GM12878 (cell line): ENCODE data around the gene ASMTL. TPM values are rescaled to one million over a fixed set of nuclear protein-coding genes. Genes with fewer than 3 reads are reported as not detected.
A peak's percentile ranks its signal among the peaks of the same experiment; 100 is the strongest.

Experiments
- ATAC-seq: fragments of 200-7000 bp; cut with Tn5 transposase; 3 replicates; pipeline ENCODE4 v1.9.1; 2020; ENCODE audit warnings: mild to moderate bottlenecking, moderate library complexity
- BruUV-seq: library from RNA; stranded (reverse); fragments of 400-500 nt; replicated peaks from 2 replicates; lab custom pipeline; 2021; lab: Mats Ljungman, UMichigan
- CTCF ChIA-PET: fragments of 300-600 bp; sonication (Branson Sonifier 250); formaldehyde crosslinking; extraction: SDS; loops from one replicate; lab custom pipeline; 2021; ENCODE audit warnings: inconsistent platforms; lab: Yijun Ruan, JAX
- POLR2A ChIA-PET: fragments of 350-600 bp; formaldehyde crosslinking; extraction: SDS; loops from one replicate; lab custom pipeline; 2021; ENCODE audit warnings: inconsistent platforms; lab: Charles Lee
- RAD21 ChIA-PET: fragments of 300-600 bp; sonication (Branson Sonifier 250); formaldehyde crosslinking; loops from one replicate; lab custom pipeline; 2023; ENCODE audit warnings: antibody characterized with exemption; ENCODE audit not compliant: unreplicated experiment; lab: Charles Lee
- SMC1A ChIA-PET: fragments of 300-600 bp; sonication (Branson Sonifier 250); formaldehyde crosslinking; loops from one replicate; lab custom pipeline; 2023; ENCODE audit not compliant: unreplicated experiment, uncharacterized antibody; lab: Charles Lee
- DNase-seq: peaks from one replicate; pipeline ENCODE4 v3.0.0-alpha.2; 2011; ENCODE audit warnings: low read depth, low spot score
- FAIRE-seq: peaks from 3 replicates; lab custom pipeline; 2011; peaks lifted over from hg19 to GRCh38; lab: Jason Lieb, UNC
- H2AFZ ChIP-seq: 2 replicates; pipeline ENCODE4 v1.6.0; 2011; ENCODE audit warnings: low read depth, low read length, control low read depth; ENCODE audit not compliant: control insufficient read depth
- H3K27ac ChIP-seq: 2 replicates; pipeline ENCODE4 v1.5.1; 2011; ENCODE audit warnings: control low read depth; ENCODE audit not compliant: control insufficient read depth, insufficient read depth
- H3K27me3 ChIP-seq, 2 experiments: replicated peaks in 1 of 2; 2 replicates each; pipeline versions ENCODE4 v1.6.0 to v1.6.1; 2011; ENCODE audit warnings: low read length in 1 of 2; ENCODE audit not compliant: control insufficient read depth in 2 of 2, insufficient read depth in 2 of 2
- H3K36me3 ChIP-seq, 2 experiments: 2 replicates each; pipeline ENCODE4 v1.5.1; 2011; ENCODE audit warnings: low read length in 1 of 2; ENCODE audit not compliant: control insufficient read depth in 2 of 2, insufficient read depth in 2 of 2
- H3K4me1 ChIP-seq: 2 replicates; pipeline ENCODE4 v1.6.1; 2011; ENCODE audit warnings: mild to moderate bottlenecking, low read length, moderate library complexity, mixed read lengths; ENCODE audit not compliant: control insufficient read depth, insufficient read depth
- H3K4me2 ChIP-seq: 2 replicates; pipeline ENCODE4 v1.6.0; 2011; ENCODE audit warnings: control low read depth; ENCODE audit not compliant: control insufficient read depth, insufficient read depth
- H3K4me3 ChIP-seq: fragments of 200-600 bp; sonication (generic); 2 replicates; pipeline ENCODE4 v1.5.1; 2016
- H3K79me2 ChIP-seq: 2 replicates; pipeline ENCODE4 v1.6.0; 2011; ENCODE audit warnings: low read length; ENCODE audit not compliant: control insufficient read depth, insufficient read depth
- H3K9ac ChIP-seq: 2 replicates; pipeline ENCODE4 v1.8.0; 2011; ENCODE audit warnings: low read length, control low read depth, mixed read lengths; ENCODE audit not compliant: control insufficient read depth, insufficient read depth
- H3K9me3 ChIP-seq: replicated peaks from 3 replicates; pipeline ENCODE4 v1.5.1; 2011; ENCODE audit warnings: mild to moderate bottlenecking, low read length; ENCODE audit not compliant: control insufficient read depth, insufficient read depth
- H4K20me1 ChIP-seq: 2 replicates; pipeline ENCODE4 v1.6.0; 2011; ENCODE audit not compliant: control insufficient read depth, insufficient read depth
- CHD2 ChIP-seq: IDR thresholded peaks from 2 replicates; pipeline ENCODE4 v1.6.1; 2011; ENCODE audit warnings: low read depth, low read length, improper control_type of control experiment, borderline replicate concordance
- CREB1 ChIP-seq: IDR thresholded peaks from 2 replicates; pipeline ENCODE4 v1.6.1; 2012; ENCODE audit warnings: low read depth, mild to moderate bottlenecking, inconsistent platforms
- KAT2A ChIP-seq: conservative IDR thresholded peaks from 2 replicates; pipeline ENCODE4 v1.6.1; 2011; ENCODE audit warnings: low read depth, low read length; ENCODE audit not compliant: control insufficient read depth
- KDM1A ChIP-seq: fragments of 200-600 bp; sonication (generic); IDR thresholded peaks from 2 replicates; pipeline ENCODE4 v1.6.1; 2016; ENCODE audit warnings: borderline replicate concordance
- POLR2A ChIP-seq: IDR thresholded peaks from 2 replicates; pipeline ENCODE4 v1.6.1; 2011; ENCODE audit warnings: low read depth, mild to moderate bottlenecking, low read length
- POLR2AphosphoS5 ChIP-seq: IDR thresholded peaks from 2 replicates; pipeline ENCODE4 v1.6.1; 2011; ENCODE audit warnings: mild to moderate bottlenecking, low read length, inconsistent platforms
- SREBF2 ChIP-seq: IDR thresholded peaks from 2 replicates; pipeline ENCODE4 v1.6.1; 2012; ENCODE audit warnings: mild to moderate bottlenecking, low read length
- TBL1XR1 ChIP-seq: IDR thresholded peaks from 2 replicates; pipeline ENCODE4 v1.6.1; 2012; ENCODE audit warnings: low read depth, low read length, improper control_type of control experiment
- TCF12 ChIP-seq: IDR thresholded peaks from 2 replicates; pipeline ENCODE4 v1.6.1; 2011; ENCODE audit warnings: low read depth, mild to moderate bottlenecking, low read length
- ZNF622 ChIP-seq: fragments of 450-650 bp; IDR thresholded peaks from 2 replicates; pipeline ENCODE4 v1.6.1; 2017; ENCODE audit warnings: mild to moderate bottlenecking, inconsistent platforms
- WGBS: methylation state at CpG from one replicate; pipeline ENCODE4 v1.1.6; 2016; ENCODE audit warnings: low lambda C conversion rate; ENCODE audit not compliant: insufficient replicate concordance, insufficient coverage; ENCODE audit errors: missing lambda C conversion rate; 5-methylcytosine and 5-hydroxymethylcytosine counted together
- in situ Hi-C: fragments of 300-500 bp; cut with MboI; formaldehyde crosslinking; loops from 9 replicates; pipeline ENCODE4 v1.14.3; 2018; ENCODE audit warnings: mixed read lengths
- intact Hi-C: fragments of 100-400 bp; cut with micrococcal nuclease; formaldehyde crosslinking; loops from one replicate; pipeline ENCODE4 v1.14.2; 2022; ENCODE audit not compliant: unreplicated experiment
- polyA plus RNA-seq, 11 experiments: library from polyadenylated mRNA; depleted of rRNA in 4 of 11; unstranded in 6 of 11; stranded (reverse) in 5 of 11; fragments of >200 nt; fragmentation: Nextera tagmentation in 4 of 11; fragmentation: Illumina TruSeq in 1 of 11; extraction: Ambion mirVana in 4 of 11; extraction: Trizol in 1 of 11; gene quantifications; 1 replicate in 1 of 11; 2 replicates in 10 of 11; pipeline versions ENCODE4 v1.2.1 to v1.2.3, GENCODE V29; 2011 to 2016; ENCODE audit warnings: inconsistent platforms in 2 of 11, missing spikeins in 2 of 11, low read depth in 1 of 11
- total RNA-seq, 4 experiments: library from RNA; depleted of rRNA in 3 of 4; stranded (reverse); fragments of >200 nt in 3 of 4; fragmentation: Illumina TruSeq in 1 of 4; extraction: Trizol in 1 of 4; gene quantifications; 2 replicates each; pipeline versions ENCODE4 v1.2.1 to v1.2.3, GENCODE V29; 2013 to 2021
- TF ChIP-seq, protein P1 (sequence below): fragments of 450-650 bp; IDR thresholded peaks from 2 replicates; pipeline ENCODE4 v1.6.1; 2016; ENCODE audit warnings: mild to moderate bottlenecking
- TF ChIP-seq, protein P2 (sequence below): IDR thresholded peaks from 2 replicates; pipeline ENCODE4 v1.6.1; 2012; ENCODE audit warnings: low read depth, low read length, improper control_type of control experiment

ASMTL gene
- total and polyA plus RNA-seq, 10 of the 15 experiments (the other 5 are each of a cell fraction or from before 2014, with no cell fraction given): 1.6 to 51.9 (median 32.1) TPM

DNA sequence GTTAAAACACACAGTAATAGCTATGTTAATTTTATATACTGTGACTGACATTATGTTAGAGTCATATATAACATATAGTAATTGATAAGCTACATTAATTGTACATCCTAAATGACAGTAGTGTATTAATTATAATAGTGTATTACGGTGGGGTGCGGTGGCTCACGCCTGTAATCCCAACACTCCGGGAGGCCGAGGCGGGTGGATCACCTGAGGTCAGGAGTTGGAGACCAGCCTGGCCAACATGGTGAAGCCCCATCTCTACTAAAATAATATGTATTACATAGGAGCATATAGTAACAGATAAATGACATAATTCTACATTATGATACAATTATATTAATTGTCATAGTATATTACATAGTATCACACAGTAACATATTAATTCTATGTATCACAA, 12.2 kb downstream of the ASMTL start (continued):
- TF ChIP-seq CHD2 (no peak), CREB1 (no peak), TCF12 (no peak), KDM1A (no peak)

DNA sequence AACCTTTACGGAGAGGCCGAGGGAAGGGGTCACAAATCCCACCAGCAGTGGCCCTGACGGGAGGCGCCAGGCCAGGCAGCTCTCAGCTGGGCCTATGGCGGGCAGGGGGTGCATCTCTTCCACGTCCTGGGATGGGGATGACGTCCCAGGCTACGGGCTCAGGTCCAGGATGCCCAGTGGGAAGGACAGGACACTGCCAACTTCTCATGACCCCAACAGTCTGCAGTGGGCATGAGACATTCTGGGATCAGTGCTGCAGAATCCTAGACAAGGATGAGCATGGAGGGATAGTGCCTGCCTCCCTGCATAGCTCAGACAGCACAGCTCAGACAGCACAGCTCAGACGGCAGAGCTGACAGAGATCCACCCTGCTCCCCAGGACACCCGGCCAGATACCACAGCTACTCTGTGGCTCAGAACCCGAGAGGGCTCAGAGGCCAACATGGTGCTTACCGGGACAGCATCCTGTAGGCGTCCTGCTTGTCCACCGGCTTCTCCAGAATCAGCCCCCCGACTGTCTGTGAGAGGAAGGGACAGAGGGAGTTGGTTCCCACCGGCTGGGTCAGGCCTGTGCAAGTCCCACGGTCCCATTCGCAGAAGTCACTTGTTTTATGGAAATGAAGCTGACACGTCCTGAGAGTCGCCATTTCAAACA, 17.3 kb downstream of the ASMTL start:
- in situ Hi-C loops (no loop called here), intact Hi-C loops (no loop called here)
- FAIRE-seq (no peak), DNase-seq (no peak), ATAC-seq (peak; percentile 40)
- RAD21 ChIA-PET: no interaction called here
- Histone ChIP-seq H3K79me2 (no peaks in the 10 kb centered on the region), H3K27ac (no peak overlapping the region), H3K4me2 (no peak overlapping the region), H3K9ac (no peak overlapping the region), H2AFZ (no peak overlapping the region), H3K27me3 (no peaks in the 10 kb centered on the region), H3K36me3 (peaks cover 22 to 29% of the 10 kb centered on the region in 2 experiments; a peak in 3 of 4 replicates), H4K20me1 (no peaks in the 10 kb centered on the region), H3K4me3 (no peak overlapping the region), H3K4me1 (no peaks in the 10 kb centered on the region), H3K9me3 (no peaks in the 10 kb centered on the region; the same call in 2 of the 3 replicates)
- POLR2A ChIA-PET: no interaction called here
- 81% methylated on average over 20 of the region's 20 CpGs for WGBS
- SMC1A ChIA-PET: no interaction called here
- CTCF ChIA-PET: no interaction called here
- BruUV-seq: no TSS peak
- TF ChIP-seq KAT2A (no peak), KDM1A (no peak), POLR2AphosphoS5 (peak; percentile 79), SREBF2 (no peak), ZNF622 (no peak), POLR2A (peak; percentile 59; the same call in 1 of the 2 replicates), TBL1XR1 (no peak)
- TF ChIP-seq, protein P1, sequence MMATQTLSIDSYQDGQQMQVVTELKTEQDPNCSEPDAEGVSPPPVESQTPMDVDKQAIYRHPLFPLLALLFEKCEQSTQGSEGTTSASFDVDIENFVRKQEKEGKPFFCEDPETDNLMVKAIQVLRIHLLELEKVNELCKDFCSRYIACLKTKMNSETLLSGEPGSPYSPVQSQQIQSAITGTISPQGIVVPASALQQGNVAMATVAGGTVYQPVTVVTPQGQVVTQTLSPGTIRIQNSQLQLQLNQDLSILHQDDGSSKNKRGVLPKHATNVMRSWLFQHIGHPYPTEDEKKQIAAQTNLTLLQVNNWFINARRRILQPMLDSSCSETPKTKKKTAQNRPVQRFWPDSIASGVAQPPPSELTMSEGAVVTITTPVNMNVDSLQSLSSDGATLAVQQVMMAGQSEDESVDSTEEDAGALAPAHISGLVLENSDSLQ: no peak
- TF ChIP-seq, protein P2, sequence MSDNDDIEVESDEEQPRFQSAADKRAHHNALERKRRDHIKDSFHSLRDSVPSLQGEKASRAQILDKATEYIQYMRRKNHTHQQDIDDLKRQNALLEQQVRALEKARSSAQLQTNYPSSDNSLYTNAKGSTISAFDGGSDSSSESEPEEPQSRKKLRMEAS: no peak
